SU-DHL-6 (cell line): ENCODE data around the gene LRP4.

ENCODE experiments used
- CTCF ChIP-seq: fragments of 200-600 bp; sonication (generic); IDR thresholded peaks from one replicate; pipeline ENCODE4 v1.5.1; 2017; ENCODE audit warnings: antibody characterized with exemption, mild to moderate bottlenecking, low read length, moderate library complexity; ENCODE audit not compliant: insufficient read depth, poor library complexity, severe bottlenecking
- EZH2phosphoT487 ChIP-seq: fragments of 200-600 bp; sonication (generic), shearing (Covaris generic); conservative IDR thresholded peaks from 2 replicates; pipeline ENCODE4 v1.6.1; 2018; ENCODE audit warnings: mild to moderate bottlenecking, antibody characterized with exemption, low read length, moderate library complexity, mixed read lengths

DNA sequence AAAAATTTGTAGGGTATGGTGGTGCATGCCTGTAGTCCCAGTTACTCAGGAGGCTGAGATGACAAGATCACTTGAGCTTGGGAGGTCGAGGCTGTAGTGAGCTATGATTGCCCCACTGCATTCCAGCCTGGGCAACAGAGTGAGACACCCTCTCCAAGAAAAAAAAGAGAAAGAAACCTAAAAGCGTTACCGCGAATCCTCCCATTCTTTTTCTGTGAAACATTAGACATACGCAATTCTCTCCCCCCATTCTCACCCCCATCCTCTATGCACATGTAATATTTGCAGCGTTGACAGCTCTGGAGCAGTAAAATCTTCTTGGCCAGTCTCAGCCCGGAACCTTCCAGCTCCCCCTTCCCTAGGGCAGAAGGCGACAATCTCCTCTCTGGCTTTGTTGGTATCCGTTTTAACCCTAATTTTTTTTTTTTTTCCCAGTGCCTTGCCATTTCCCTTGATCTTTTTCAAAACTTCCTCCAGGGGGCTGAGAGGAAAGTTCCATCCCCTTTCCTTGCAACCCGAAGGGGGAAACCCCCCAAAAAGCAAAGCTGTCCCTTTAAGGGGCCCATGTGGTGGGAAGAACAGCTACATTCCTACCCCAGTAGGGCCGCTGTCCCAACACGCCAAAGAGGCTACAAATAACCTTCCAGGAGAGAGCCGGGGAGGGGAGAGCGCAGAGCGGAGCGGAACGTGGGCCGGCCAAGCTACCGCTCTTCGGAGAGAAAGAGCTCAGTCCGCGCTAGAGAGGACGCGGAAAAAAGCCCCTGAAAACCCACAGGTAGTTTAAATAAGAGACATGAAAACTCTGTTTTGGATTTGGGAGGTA, 1.9 kb downstream of the LRP4 start:
- TF ChIP-seq CTCF (no peak), EZH2phosphoT487 (no peak)
